Activated T-cell treated with anti-CD3 and anti-CD28 coated beads for 4 hours (primary cell): ENCODE data around the gene MACROD2.

Experiments used
- DNase-seq: peaks from one replicate; pipeline ENCODE4 v3.0.0-alpha.2; 2020

MACROD2 gene

GRCh38 chr20:15575255-15575654 is 1579.9 kb downstream of the MACROD2 start:
- DNase-seq: no peak

GRCh38 chr20:15576411-15576810 is 1581.1 kb downstream of the MACROD2 start:
- no peak for DNase-seq

GRCh38 chr20:15578113-15578512 is 1582.8 kb downstream of the MACROD2 start:
- DNase-seq: no peak

- no peak for DNase-seq
These were observed 1584.4 kb downstream of the MACROD2 start for GRCh38 chr20:15579688-15580087.

- DNase-seq: no peak
These were observed 1586.9 kb downstream of the MACROD2 start for GRCh38 chr20:15582146-15582760.

GRCh38 chr20:15584507-15584906 is 1589.2 kb downstream of the MACROD2 start:
- no peak for DNase-seq

GRCh38 chr20:15593081-15593480 is 1597.8 kb downstream of the MACROD2 start:
- DNase-seq: no peak

GRCh38 chr20:15594158-15594695 is 1598.9 kb downstream of the MACROD2 start:
- no peak for DNase-seq

GRCh38 chr20:15596220-15596890 is 1601.0 kb downstream of the MACROD2 start:
- DNase-seq: no peak

GRCh38 chr20:15597306-15597705 is 1602.0 kb downstream of the MACROD2 start:
- DNase-seq: no peak

GRCh38 chr20:15599961-15600360 is 1604.6 kb downstream of the MACROD2 start:
- no peak for DNase-seq

GRCh38 chr20:15600565-15600964 is 1605.2 kb downstream of the MACROD2 start:
- DNase-seq: no peak

- DNase-seq: no peak
These were observed 1608.2 kb downstream of the MACROD2 start for GRCh38 chr20:15603506-15603905.

GRCh38 chr20:15603978-15604805 is 1608.9 kb downstream of the MACROD2 start:
- no peak for DNase-seq

GRCh38 chr20:15609921-15610320 is 1614.6 kb downstream of the MACROD2 start:
- no peak for DNase-seq

- no peak for DNase-seq
These were observed 1615.5 kb downstream of the MACROD2 start for GRCh38 chr20:15610787-15611186.

- DNase-seq: no peak
These were observed 1616.2 kb downstream of the MACROD2 start for GRCh38 chr20:15611541-15611940.

- DNase-seq: no peak
These were observed 1616.9 kb downstream of the MACROD2 start for GRCh38 chr20:15612198-15612597.

- DNase-seq: no peak
These were observed 1617.5 kb downstream of the MACROD2 start for GRCh38 chr20:15612769-15613168.

- no peak for DNase-seq
These were observed 1618.2 kb downstream of the MACROD2 start for GRCh38 chr20:15613530-15613929.

- no peak for DNase-seq
These were observed 1621.3 kb downstream of the MACROD2 start for GRCh38 chr20:15616626-15617025.

GRCh38 chr20:15618110-15618509 is 1622.8 kb downstream of the MACROD2 start:
- DNase-seq: no peak

GRCh38 chr20:15618912-15619311 is 1623.6 kb downstream of the MACROD2 start:
- DNase-seq: no peak

GRCh38 chr20:15619341-15619740 is 1624.0 kb downstream of the MACROD2 start:
- no peak for DNase-seq
